ENCODE data around the gene CAMTA1.

DNA sequence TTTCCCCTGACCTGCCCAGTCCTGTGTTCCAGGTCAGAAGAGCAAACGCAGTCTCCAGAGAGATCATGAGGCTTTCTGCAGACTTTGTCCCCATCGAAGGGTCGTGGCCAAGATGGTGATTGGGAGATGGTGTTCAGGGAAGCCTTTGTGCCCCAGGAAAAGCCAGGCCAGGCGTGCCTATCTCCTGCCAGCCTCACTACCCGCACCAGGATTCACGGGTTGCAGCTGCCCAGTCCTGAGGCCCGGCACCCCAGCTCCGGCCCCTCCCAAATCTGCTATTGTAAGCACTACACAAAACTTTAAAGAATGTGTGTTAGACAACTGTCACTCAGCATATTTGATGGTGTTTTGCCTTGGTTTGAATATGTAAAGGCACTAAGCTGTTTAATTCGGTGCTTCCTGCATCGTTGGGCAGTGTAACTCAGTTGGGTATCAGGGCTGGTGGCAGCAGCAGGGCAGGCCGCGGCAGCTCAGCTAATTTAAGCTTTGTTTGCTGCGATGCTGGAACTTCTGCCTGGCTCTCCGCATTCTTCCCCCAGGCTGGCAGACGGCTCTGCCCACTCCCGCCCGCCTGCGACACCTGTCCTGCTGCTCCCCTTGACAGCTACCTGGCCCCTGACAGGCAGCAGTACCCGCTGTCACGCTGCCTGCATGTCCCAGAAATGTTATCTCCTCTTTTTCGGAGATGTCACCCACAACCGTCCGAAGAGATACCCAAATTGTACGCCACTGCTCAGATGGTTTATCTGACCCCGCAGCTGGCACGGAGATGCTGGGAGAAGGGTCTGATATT is 776.9 kb downstream of the CAMTA1 start:
- TF ChIP-seq, protein P1, sequence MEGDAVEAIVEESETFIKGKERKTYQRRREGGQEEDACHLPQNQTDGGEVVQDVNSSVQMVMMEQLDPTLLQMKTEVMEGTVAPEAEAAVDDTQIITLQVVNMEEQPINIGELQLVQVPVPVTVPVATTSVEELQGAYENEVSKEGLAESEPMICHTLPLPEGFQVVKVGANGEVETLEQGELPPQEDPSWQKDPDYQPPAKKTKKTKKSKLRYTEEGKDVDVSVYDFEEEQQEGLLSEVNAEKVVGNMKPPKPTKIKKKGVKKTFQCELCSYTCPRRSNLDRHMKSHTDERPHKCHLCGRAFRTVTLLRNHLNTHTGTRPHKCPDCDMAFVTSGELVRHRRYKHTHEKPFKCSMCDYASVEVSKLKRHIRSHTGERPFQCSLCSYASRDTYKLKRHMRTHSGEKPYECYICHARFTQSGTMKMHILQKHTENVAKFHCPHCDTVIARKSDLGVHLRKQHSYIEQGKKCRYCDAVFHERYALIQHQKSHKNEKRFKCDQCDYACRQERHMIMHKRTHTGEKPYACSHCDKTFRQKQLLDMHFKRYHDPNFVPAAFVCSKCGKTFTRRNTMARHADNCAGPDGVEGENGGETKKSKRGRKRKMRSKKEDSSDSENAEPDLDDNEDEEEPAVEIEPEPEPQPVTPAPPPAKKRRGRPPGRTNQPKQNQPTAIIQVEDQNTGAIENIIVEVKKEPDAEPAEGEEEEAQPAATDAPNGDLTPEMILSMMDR (IDR thresholded peaks at IDR 0.05; ENCODE audit: low read length): no peak
- TF ChIP-seq EZH2 (optimal IDR thresholded peaks at IDR 0.05; ENCODE audit: low read depth, low read length): no peak
